Sciatic nerve (tissue), 2 donors: ENCODE measurements around the gene MTMR4. TPM values are rescaled to one million over a fixed set of nuclear protein-coding genes. Genes with fewer than 3 reads are reported as not detected.
"Not testable (repeated sequence)": the region's sequence is repeated elsewhere in the genome, so short reads cannot be mapped to it uniquely, and the experiment has no call there.

ENCODE experiments used
- ATAC-seq: fragments of 200-7000 bp; cut with Tn5 transposase; one replicate; pipeline ENCODE4 v1.9.1; 2020; ENCODE audit warnings: mild to moderate bottlenecking, moderate library complexity
- DNase-seq: peaks from one replicate; pipeline ENCODE4 v3.0.0-alpha.2; 2020; ENCODE audit warnings: low spot score
- intact Hi-C: fragments of 100-400 bp; cut with DNase I; formaldehyde crosslinking; loops from one replicate; pipeline ENCODE4 v1.14.2; 2022
- total RNA-seq: library from RNA; stranded (reverse); fragmentation: NEBNext Ultra II Directional; extraction: Animal tissue kit (Norgen Biotek cat#: 25700); gene quantifications from one replicate; pipeline ENCODE4 v1.2.1, GENCODE V29; 2021
- donor health status: DM: no; HTN: no; CAD: no.
- donor health status: DM: no; HTN: no; CAD: no.

MTMR4 gene
- total RNA-seq, 1 donor from 2014 or later = 39.2 TPM

DNA sequence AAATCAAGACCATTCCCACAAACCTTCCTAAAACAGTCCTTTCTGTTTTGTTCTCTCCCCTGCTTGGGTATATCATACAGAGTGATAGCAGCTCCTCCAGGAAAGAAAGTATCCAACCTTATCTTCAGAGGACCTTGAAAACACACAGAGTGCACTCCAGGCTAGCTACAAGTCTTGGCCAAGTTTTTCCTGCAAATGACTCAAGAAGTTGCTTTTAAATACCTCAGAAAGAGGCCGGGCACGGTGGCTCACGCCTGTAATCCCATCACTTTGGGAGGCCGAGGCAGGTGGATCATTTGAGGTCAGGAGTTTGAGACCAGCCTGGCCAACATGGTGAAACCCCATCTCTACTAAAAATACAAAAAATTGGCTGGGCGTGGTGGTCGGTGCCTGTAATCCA is 11.3 kb downstream of the MTMR4 start:
- DNase-seq, intact Hi-C loops, ATAC-seq: not testable (repeated sequence)

- ATAC-seq (no peak), DNase-seq (no peak)
- intact Hi-C loops = no loop called here
These were observed 13.0 kb downstream of the MTMR4 start for GRCh38 chr17:58501451-58501850.

- DNase-seq = no peak
- ATAC-seq = no peak
- intact Hi-C loops = no loop called here
These were observed 16.1 kb downstream of the MTMR4 start for GRCh38 chr17:58498177-58498828.

DNA sequence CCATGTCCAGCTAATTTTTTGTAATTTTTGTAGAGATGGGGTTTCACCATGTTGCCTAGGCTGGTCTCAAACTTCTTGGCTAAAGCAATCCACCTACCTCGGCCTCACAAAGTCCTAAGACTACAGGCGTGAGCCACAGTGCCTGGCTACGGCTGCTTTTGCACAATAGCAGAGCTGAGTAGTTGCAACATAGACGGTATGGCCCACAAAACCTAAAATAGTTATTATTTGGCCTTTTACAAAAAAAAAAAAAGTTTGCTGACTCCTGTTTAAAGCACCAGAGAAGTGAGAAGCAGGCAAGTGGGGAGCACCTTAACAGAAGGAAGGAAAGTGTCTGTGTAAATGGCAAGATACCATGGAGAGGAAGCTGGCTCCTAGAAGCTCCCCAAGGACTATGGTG is 20.9 kb downstream of the MTMR4 start:
- no peak for ATAC-seq

DNA sequence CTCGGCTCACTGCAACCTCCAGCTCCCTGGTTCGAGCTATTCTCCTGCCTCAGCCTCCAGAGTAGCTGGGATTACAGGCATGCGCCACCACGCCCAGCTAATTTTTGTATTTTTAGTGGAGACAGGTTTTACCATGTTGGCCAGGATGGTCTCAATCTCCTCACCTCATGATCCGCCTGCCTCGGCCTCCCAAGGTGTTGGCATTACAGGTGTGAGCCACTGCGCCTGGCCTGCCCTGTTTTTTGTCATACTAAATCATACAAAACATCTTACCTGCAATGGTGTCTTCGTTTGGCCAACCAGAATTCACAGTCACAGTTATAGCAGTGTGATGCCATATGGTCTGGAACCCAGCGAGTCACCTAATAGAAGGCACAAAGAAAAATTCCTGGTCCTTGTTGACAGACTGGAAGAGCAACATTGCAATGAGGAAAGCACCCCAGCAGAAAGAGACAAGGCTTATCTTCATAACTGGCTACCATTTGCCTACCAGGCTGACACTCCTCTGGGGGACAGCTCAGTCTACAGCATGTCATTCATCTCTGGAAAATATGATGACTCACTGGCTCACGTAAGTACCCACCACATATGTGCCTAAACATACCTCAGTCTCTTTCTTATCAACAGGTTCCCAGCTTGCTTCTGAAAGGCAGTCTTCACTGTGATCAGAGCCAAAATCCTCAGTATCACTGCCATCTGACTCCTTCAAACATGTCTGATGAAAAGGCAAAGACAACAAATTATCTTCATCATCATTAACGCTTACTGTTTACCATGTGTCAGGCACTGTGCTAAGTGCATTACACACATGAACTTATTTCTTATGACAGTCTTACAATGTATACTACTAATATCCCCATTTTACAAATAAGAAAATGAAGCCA is 22.0 kb downstream of the MTMR4 start:
- DNase-seq (no peak), ATAC-seq (no peak)
- intact Hi-C loops = no loop called here

More for the DNA sequence above, 20.9 kb downstream of the MTMR4 start:
- intact Hi-C loops = no loop called here
- DNase-seq = no peak

DNA sequence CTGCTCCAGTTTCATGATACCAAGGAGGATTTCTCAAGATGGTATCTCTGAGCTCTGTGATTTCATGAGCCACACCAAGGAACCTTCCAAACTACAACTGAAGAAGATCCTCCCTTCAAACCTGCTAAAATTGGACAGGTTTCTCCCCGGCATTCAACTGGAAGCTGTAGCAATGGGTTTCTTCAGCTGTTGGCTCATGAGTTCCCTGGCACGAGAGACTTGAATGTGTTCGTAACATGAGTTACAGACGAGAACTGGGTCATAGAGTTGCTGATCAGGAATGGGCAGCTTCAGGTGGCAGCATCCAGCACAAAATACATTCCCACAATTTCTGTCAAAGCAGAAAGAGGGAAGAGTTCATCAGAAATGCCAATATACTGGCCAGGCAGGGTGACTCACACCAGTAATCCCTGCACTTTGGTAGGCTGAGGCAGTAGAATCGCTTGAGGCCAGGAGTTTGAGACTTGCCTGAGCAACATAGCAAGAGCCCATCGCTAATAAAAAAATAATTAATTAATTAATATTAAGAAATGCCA is 22.9 kb downstream of the MTMR4 start:
- intact Hi-C loops = no loop called here
- no peak for ATAC-seq
- DNase-seq = no peak

DNA sequence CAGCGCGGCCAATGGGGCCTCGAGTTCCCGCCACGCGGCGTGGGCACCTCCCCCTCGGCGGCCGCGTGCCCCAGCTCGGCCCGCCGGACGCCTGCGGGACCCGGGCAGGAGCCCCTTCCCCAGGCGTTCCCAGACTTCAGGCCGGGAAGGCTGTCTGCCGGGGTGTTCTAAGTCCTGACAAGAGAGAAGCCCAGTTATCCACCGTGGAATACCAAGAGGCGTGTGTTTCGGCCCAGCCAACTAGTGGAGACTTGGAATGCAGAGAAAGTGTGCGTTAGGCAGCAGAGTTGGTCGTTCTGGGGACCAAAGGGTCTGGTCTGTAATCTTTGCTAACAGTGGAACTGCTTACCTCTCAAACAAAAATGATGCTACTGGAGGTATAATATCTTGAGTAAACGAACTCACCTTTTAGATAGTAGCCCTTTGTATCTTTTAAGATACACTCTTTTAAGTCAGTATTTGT is 26.0 kb downstream of the MTMR4 start:
- no peak for ATAC-seq
- intact Hi-C loops = no loop called here
- no peak for DNase-seq

DNA sequence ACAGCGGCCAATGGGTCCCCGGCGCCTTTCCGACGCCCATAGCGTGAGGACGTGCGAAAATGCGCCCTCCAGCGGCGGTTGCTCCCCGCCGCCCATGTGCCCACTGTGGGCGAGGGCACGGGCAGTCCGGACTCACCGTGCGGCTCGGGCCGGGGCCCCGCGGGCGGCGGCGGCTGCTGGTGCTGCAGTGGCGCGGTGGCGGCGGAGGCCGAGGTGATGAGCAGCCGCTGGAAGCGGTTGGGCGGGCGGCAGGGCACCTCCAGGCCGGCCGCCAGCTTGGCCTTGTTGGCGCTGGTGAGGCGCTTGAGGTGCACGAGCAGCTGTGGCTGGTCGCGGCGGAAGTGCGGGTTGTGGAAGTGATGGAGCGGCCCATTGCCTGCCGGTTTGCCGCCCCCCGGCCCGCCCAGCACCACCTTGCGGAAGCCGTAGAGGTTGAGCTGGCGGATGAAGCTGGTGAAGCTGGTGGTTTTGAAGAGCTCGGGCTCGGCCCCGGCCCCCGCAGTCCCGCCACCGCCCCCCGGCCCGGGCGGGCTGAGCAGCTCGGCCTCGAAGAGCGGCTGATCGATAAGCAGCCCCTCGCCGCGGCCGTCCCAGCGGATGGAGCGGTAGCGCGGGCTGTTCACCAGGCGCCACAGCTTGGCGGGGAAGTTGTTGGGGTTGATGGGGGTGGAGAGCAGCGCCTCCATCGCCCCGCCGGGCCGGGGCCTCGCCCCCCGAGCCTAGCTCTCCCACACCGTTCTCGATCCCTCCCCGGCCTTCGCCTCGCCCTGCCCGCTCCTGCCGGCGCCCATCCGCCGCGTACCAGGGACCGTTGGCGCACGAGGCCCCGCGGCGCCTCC is 26.6 kb downstream of the MTMR4 start, which contains the start of gene HSF5:
TSS of gene HSF5 (minus strand) at position 820 of the 839 bp plus-strand sequence. CDS start at position 686, 134 bp downstream.
- intact Hi-C loops = no loop called here
- no peak for ATAC-seq
- no peak for DNase-seq

DNA sequence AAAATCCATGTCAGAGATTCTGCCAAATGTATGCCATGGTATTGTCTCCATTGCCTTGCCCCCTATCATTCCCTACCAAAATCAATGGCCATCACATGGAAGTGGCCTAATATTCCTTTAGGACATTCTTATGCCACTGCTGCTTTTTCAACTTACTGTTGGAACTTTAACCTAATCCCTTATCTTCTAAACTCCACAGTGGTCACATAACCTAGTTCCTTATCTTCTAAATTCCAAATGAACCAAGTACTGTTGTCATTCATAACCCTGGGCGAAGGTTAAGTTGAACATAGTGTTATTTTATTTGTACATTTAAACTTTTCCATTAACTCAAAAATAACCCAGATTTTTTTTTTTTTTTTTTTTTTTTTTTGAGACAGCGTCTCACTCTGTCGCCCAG is 29.8 kb downstream of the MTMR4 start:
- intact Hi-C loops = no loop called here
- ATAC-seq = no peak
- DNase-seq = no peak

- intact Hi-C loops, ATAC-seq: not testable (repeated sequence)
These were observed 32.6 kb downstream of the MTMR4 start for GRCh38 chr17:58481798-58482197.

DNA sequence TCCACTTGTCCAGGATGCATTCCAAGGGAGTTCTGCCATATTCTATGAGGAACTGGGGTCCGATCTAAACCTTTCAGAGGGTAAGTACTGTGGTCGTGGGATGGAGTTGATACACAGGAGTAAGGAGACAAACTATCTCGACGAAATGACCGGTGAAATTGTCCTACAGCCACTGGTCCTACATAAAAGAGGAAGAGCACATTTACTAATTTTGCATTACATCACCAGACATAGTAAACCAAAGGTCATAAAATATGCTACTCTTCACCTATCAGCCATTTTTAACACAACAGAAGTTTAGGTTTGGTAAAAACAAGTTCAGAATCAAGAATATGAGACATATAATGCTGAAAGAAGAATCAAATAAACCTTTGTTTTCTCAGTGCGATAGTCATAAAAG is 34.3 kb downstream of the MTMR4 start:
- intact Hi-C loops = no loop called here
- no peak for ATAC-seq
- DNase-seq = no peak

More at GRCh38 chr17:58481798-58482197, 32.6 kb downstream of the MTMR4 start:
- DNase-seq = not testable (repeated sequence)

DNA sequence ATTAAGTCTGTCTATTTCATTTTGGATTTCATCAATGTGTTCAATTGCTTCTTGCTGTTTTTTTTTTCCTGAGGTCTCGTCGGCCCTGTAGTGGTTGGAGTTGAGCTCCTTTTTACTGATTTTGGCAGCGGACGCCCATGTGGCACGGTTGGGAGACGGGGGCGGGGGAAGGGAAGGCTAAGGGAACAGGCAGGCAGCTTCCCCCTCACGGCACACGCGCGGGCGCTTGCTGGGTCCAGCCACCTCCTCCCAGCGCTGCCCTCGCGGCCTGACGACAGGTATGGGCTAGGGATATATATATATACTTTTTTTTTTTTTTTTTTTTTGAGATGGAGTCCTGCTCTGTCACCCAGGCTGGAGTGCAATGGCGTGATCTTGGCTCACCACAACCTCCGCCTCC is 37.6 kb downstream of the MTMR4 start:
- intact Hi-C loops = no loop called here
- no peak for DNase-seq
- ATAC-seq = no peak

GRCh38 chr17:58475985-58476384 is 38.5 kb downstream of the MTMR4 start:
- ATAC-seq = no peak
- no peak for DNase-seq
- intact Hi-C loops = no loop called here

GRCh38 chr17:58470356-58470755 is 44.1 kb downstream of the MTMR4 start:
- intact Hi-C loops = no loop called here
- DNase-seq (no peak), ATAC-seq (no peak)

- ATAC-seq (no peak), DNase-seq (no peak)
- intact Hi-C loops = no loop called here
These were observed 45.5 kb downstream of the MTMR4 start for GRCh38 chr17:58468944-58469343.

DNA sequence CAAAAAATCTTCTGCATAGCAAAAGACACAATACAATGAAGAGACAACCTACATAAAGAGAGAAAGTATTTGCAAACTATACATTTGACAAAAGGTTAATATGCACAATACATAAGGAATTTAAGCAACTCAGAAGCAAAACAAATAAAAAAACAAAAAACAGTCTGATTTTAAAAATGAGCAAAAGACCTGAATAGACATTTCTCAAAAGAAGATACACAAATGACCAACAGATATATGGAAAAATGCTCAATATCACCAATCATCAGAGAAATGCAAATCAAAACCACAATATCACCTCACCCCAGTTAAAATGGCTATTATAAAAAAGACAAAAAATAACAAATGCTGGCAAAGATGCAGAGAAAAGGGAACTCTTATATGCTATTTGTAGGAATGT is 58.9 kb downstream of the MTMR4 start:
- intact Hi-C loops = no loop called here
- no peak for ATAC-seq

DNA sequence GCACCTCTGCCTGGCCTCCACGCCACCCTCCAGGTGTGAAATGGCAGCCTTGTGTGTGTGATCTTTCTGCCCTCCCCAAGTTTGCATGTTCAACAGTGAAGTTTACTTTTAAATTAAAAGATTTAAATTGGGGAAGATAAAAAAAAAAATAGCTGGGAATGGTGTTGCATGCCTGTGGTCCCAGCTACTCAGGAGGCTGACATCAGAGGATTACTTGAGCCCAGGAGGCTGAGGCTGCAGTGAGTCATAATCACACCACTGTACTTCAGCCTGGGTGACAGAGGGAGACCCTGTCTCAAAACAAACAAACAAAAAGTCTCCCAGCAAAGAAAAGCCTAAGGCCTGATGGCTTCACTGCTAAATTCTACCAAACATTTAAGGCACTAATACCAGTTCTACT is 61.7 kb downstream of the MTMR4 start:
- intact Hi-C loops = no loop called here
- no peak for DNase-seq
- ATAC-seq = no peak

More for the DNA sequence above, 58.9 kb downstream of the MTMR4 start:
- no peak for DNase-seq

DNA sequence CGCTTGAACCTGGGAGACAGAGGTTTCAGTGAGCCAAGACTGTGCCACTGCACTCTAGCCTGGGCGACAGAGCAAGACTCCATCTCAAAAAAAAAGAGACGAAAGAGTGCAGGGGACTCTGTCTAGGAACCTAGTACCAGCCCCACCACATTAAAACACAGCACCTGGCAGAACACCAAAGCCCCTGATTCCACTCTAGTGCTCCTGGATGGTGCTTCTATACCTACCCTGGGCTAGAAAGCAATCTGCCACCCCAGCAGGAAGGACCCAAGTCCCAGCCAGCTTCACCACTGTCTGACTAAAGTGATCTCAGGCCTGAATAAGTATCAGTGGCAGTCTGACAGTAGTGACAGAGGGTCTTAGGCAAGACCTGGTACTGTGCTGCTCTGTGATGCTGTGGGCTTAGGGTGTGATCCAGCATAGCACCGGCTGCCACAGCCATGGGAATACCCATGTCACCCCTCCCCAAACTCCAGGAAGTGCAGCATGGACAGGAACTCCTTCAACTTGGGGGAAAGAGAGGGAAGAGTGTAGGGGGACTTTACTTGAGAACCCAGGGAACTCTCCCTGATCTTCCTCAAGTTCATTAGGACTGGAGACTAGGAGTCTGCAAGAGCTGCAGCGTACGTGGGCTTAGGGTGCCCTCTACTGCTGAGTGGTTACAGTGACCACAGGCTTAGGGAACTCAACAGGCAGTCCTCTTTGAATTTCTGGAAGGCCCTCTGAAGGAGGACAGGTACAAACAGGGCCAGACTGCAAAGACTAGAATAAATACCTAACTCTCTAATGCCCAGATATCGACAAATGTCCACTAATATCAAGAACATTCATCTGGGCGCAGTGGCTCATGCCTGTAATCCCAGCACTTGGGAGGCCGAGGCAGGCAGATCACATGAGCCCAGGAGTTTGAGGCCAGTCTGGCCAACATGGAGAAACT is 67.1 kb downstream of the MTMR4 start:
- peak; percentile 61 for DNase-seq
- intact Hi-C loops = no loop called here
- ATAC-seq = peak; percentile 49
